HCT116 (cell line): ENCODE data around the gene KLHDC10. TPM values are rescaled to one million over a fixed set of nuclear protein-coding genes. Genes with fewer than 3 reads are reported as not detected.

Source experiments
- ATAC-seq: fragments of 200-7000 bp; cut with Tn5 transposase; 2 replicates; pipeline ENCODE4 v1.9.1; 2020; ENCODE audit warnings: mild to moderate bottlenecking, moderate library complexity
- BruUV-seq: library from RNA; stranded (reverse); fragments of 400-500 nt; replicated peaks from 2 replicates; lab custom pipeline; 2021; lab: Mats Ljungman, UMichigan
- CTCF ChIA-PET: fragments of 300-600 bp; sonication (Branson Sonifier 250); formaldehyde crosslinking; loops from one replicate; lab custom pipeline; 2021; ENCODE audit warnings: antibody characterized with exemption; lab: Charles Lee
- POLR2A ChIA-PET: fragments of 300-600, 350-600 bp; sonication (Branson Sonifier 250); formaldehyde crosslinking; loops from one replicate; lab custom pipeline; 2021; ENCODE audit warnings: antibody characterized with exemption; lab: Charles Lee
- RAD21 ChIA-PET, 2 experiments: fragments of 300-600 bp; sonication (Branson Sonifier 250); formaldehyde crosslinking; loops; one replicate each; lab custom pipeline; 2023; ENCODE audit warnings: low total read pairs in 2 of 2; ENCODE audit not compliant: uncharacterized antibody in 2 of 2, unreplicated experiment in 2 of 2, low non-redundant PET in 1 of 2; lab: Charles Lee
- DNase-seq: peaks from one replicate; pipeline ENCODE4 v3.0.0-alpha.2; 2010; ENCODE audit warnings: low read depth, low spot score
- H2AFZ ChIP-seq: fragments of 200-600 bp; shearing (Covaris generic), sonication (generic); 2 replicates; pipeline ENCODE4 v1.6.1; 2017; ENCODE audit warnings: low read depth, mixed run types, mixed read lengths, antibody characterized with exemption, low read length; ENCODE audit not compliant: poor library complexity, severe bottlenecking
- H3K27ac ChIP-seq: 2 replicates; pipeline ENCODE4 v1.5.1; 2012; ENCODE audit warnings: low read depth, low read length
- H3K27me3 ChIP-seq: fragments of 200-600 bp; sonication (generic); 2 replicates; pipeline ENCODE4 v1.6.1; 2016; ENCODE audit warnings: mixed run types, low read length, mixed read lengths; ENCODE audit not compliant: insufficient read depth
- H3K36me3 ChIP-seq, 2 experiments: fragments of 200-500 bp in 1 of 2; fragments of 200-600 bp in 1 of 2; sonication (Bioruptor generic) in 1 of 2; sonication (generic) in 1 of 2; 2 replicates each; pipeline versions ENCODE4 v1.5.1 to v1.6.1; 2014 to 2016; ENCODE audit warnings: low read length in 2 of 2, inconsistent platforms in 1 of 2, mixed read lengths in 1 of 2, mixed run types in 1 of 2; ENCODE audit not compliant: insufficient read depth in 2 of 2, control insufficient read depth in 1 of 2
- H3K4me1 ChIP-seq, 2 experiments: fragments of 200-600 bp in 1 of 2; sonication (generic) in 1 of 2; 2 replicates each; pipeline versions ENCODE4 v1.5.1 to v1.6.1; 2012 to 2017; ENCODE audit warnings: low read length in 2 of 2, inconsistent platforms in 1 of 2, mild to moderate bottlenecking in 1 of 2, mixed read lengths in 1 of 2, mixed run types in 1 of 2, moderate library complexity in 1 of 2; ENCODE audit not compliant: insufficient read depth in 2 of 2, control insufficient read depth in 1 of 2
- H3K4me2 ChIP-seq: fragments of 200-600 bp; sonication (generic); 2 replicates; pipeline ENCODE4 v1.6.1; 2017; ENCODE audit warnings: mixed run types, low read length, mixed read lengths
- H3K4me3 ChIP-seq, 2 experiments: fragments of 200-600 bp in 1 of 2; sonication (generic) in 1 of 2; replicated peaks in 1 of 2; 2 replicates each; pipeline ENCODE4 v1.5.1; 2011 to 2016; ENCODE audit warnings: low read length in 2 of 2, control low read depth in 1 of 2, low read depth in 1 of 2, mild to moderate bottlenecking in 1 of 2, mixed read lengths in 1 of 2, mixed run types in 1 of 2
- H3K79me2 ChIP-seq: fragments of 200-600 bp; sonication (generic); 2 replicates; pipeline ENCODE4 v1.6.1; 2017; ENCODE audit warnings: mild to moderate bottlenecking, mixed run types, low read length, moderate library complexity, mixed read lengths; ENCODE audit not compliant: insufficient read depth
- H3K9ac ChIP-seq: fragments of 200-600 bp; sonication (generic); 2 replicates; pipeline ENCODE4 v1.6.1; 2016; ENCODE audit warnings: low read length, mixed read lengths
- H3K9me2 ChIP-seq: fragments of 200-600 bp; sonication (generic), shearing (Covaris generic); 2 replicates; pipeline ENCODE4 v1.6.1; 2017; ENCODE audit warnings: mixed run types, mild to moderate bottlenecking, moderate library complexity; ENCODE audit not compliant: insufficient read depth
- H3K9me3 ChIP-seq, 2 experiments: fragments of 200-500 bp in 1 of 2; fragments of 200-600 bp in 1 of 2; sonication (Bioruptor generic) in 1 of 2; sonication (generic) in 1 of 2; 2 replicates each; pipeline ENCODE4 v1.6.1; 2014 to 2017; ENCODE audit warnings: low read length in 2 of 2, mixed read lengths in 2 of 2, inconsistent platforms in 1 of 2, low read depth in 1 of 2, mild to moderate bottlenecking in 1 of 2, mixed run types in 1 of 2, moderate library complexity in 1 of 2; ENCODE audit not compliant: control insufficient read depth in 1 of 2, insufficient read depth in 1 of 2
- H4K20me1 ChIP-seq: fragments of 200-600 bp; sonication (generic), shearing (Covaris generic); 2 replicates; pipeline ENCODE4 v1.6.1; 2017; ENCODE audit warnings: mixed run types, mild to moderate bottlenecking, moderate library complexity; ENCODE audit not compliant: insufficient read depth
- CBX3 ChIP-seq: IDR thresholded peaks from 2 replicates; pipeline ENCODE4 v1.6.1; 2012; ENCODE audit warnings: low read depth
- CEBPB ChIP-seq: IDR thresholded peaks from 2 replicates; pipeline ENCODE4 v1.6.1; 2012; ENCODE audit warnings: low read depth
- ELF1 ChIP-seq: IDR thresholded peaks from 2 replicates; pipeline ENCODE4 v1.6.1; 2012; ENCODE audit warnings: low read depth, borderline replicate concordance
- EZH2 ChIP-seq: fragments of 200-600 bp; sonication (generic); IDR thresholded peaks from 2 replicates; pipeline ENCODE4 v1.6.1; 2017; ENCODE audit warnings: antibody characterized with exemption, mixed run types
- EZH2phosphoT487 ChIP-seq: fragments of 200-600 bp; IDR thresholded peaks from 2 replicates; pipeline ENCODE4 v1.6.1; 2018; ENCODE audit warnings: antibody characterized with exemption, borderline replicate concordance
- FOSL1 ChIP-seq: IDR thresholded peaks from 2 replicates; pipeline ENCODE4 v1.6.1; 2012; ENCODE audit warnings: low read depth
- JUND ChIP-seq: IDR thresholded peaks from 2 replicates; pipeline ENCODE4 v1.6.1; 2012
- SRF ChIP-seq: IDR thresholded peaks from 2 replicates; pipeline ENCODE4 v1.6.1; 2012; ENCODE audit warnings: low read depth
- TCF7L2 ChIP-seq: IDR thresholded peaks from 2 replicates; pipeline ENCODE4 v1.7.0; 2011; ENCODE audit warnings: borderline replicate concordance, inconsistent platforms; ENCODE audit not compliant: insufficient read depth, insufficient read length; ENCODE audit errors: extremely low read depth
- YY1 ChIP-seq: IDR thresholded peaks from 2 replicates; pipeline ENCODE4 v1.6.1; 2011; ENCODE audit warnings: low read length, low read depth, moderate library complexity, mild to moderate bottlenecking; ENCODE audit not compliant: insufficient replicate concordance; ENCODE audit errors: extremely low read depth
- ZBTB33 ChIP-seq: IDR thresholded peaks from 2 replicates; pipeline ENCODE4 v1.6.1; 2011; ENCODE audit warnings: mild to moderate bottlenecking, low read length, moderate library complexity; ENCODE audit not compliant: insufficient replicate concordance; ENCODE audit errors: extremely low read depth
- ZFX ChIP-seq: fragments of 450-650 bp; IDR thresholded peaks from 2 replicates; pipeline ENCODE4 v1.6.1; 2017
- intact Hi-C: fragments of 100-400 bp; cut with micrococcal nuclease; formaldehyde crosslinking; loops from 2 replicates; pipeline ENCODE4 v1.10.0; 2022
- total RNA-seq: library from RNA; stranded (reverse); gene quantifications from one replicate; pipeline ENCODE4 v1.2.1, GENCODE V29; 2021; ENCODE audit not compliant: unreplicated experiment
- TF ChIP-seq, protein P1 (sequence below): IDR thresholded peaks from 2 replicates; pipeline ENCODE4 v1.6.1; 2012
- TF ChIP-seq, protein P2 (sequence below): IDR thresholded peaks from 2 replicates; pipeline ENCODE4 v1.6.1; 2012; ENCODE audit warnings: low read depth

The KLHDC10 gene
- total RNA-seq, 1 experiment from 2014 or later = 25.8 TPM

DNA sequence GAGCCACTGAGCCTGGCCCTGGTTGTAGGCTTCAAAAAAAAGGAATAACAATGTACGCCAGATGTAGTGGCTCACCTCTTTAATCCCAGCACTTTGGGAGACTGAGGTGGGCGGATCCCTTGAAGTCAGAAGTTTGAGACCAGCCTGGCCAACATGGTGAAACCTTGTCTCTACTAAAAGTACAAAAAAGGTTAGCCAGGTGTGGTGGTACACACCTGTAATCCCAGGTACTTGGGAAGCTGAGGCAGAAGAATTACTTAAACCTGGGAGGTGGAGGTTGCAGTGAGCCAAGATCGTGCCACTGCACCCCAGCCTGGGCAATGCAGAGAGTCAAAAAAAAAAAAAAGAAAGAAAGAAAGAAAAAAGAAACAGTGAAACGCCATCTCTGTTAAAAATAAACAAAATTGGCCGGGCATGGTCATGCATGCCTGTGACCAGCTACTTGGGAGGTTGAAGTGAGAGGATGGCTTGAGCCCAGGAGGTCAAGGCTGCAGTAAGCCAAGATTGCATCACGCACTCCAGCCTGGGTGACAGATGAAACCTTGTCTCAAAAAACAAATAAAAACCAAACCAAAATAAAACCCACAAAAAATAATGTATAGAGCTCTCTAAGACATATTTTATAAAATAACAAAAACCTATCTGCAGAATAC lies 4.7 kb upstream of the KLHDC10 start:
- peaks cover 4 to 10% of the 10 kb centered on the region in 2 experiments for H3K4me1 ChIP-seq
- no peak overlapping the region for H2AFZ ChIP-seq
- no peak overlapping the region for H3K4me3 ChIP-seq
- ChIA-PET POLR2A (no interaction called here), CTCF (no interaction called here), RAD21 (no interaction called here)
- H3K4me2 ChIP-seq = no peak overlapping the region
- H3K27me3 ChIP-seq = no peaks in the 10 kb centered on the region
- H3K9ac ChIP-seq = no peak overlapping the region
- H3K9me3 ChIP-seq = no peaks in the 10 kb centered on the region
- TF ChIP-seq ZFX (no peak), CBX3 (no peak), ELF1 (no peak), EZH2phosphoT487 (no peak), ZBTB33 (no peak), YY1 (no peak), FOSL1 (no peak), CEBPB (no peak), TCF7L2 (no peak), SRF (no peak), EZH2 (no peak), JUND (no peak)
- TF ChIP-seq, protein P1, sequence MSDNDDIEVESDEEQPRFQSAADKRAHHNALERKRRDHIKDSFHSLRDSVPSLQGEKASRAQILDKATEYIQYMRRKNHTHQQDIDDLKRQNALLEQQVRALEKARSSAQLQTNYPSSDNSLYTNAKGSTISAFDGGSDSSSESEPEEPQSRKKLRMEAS = no peak
- TF ChIP-seq, protein P2, sequence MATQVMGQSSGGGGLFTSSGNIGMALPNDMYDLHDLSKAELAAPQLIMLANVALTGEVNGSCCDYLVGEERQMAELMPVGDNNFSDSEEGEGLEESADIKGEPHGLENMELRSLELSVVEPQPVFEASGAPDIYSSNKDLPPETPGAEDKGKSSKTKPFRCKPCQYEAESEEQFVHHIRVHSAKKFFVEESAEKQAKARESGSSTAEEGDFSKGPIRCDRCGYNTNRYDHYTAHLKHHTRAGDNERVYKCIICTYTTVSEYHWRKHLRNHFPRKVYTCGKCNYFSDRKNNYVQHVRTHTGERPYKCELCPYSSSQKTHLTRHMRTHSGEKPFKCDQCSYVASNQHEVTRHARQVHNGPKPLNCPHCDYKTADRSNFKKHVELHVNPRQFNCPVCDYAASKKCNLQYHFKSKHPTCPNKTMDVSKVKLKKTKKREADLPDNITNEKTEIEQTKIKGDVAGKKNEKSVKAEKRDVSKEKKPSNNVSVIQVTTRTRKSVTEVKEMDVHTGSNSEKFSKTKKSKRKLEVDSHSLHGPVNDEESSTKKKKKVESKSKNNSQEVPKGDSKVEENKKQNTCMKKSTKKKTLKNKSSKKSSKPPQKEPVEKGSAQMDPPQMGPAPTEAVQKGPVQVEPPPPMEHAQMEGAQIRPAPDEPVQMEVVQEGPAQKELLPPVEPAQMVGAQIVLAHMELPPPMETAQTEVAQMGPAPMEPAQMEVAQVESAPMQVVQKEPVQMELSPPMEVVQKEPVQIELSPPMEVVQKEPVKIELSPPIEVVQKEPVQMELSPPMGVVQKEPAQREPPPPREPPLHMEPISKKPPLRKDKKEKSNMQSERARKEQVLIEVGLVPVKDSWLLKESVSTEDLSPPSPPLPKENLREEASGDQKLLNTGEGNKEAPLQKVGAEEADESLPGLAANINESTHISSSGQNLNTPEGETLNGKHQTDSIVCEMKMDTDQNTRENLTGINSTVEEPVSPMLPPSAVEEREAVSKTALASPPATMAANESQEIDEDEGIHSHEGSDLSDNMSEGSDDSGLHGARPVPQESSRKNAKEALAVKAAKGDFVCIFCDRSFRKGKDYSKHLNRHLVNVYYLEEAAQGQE = no peak
- no peak for DNase-seq
- intact Hi-C loops = no loop called here
- no peaks in the 10 kb centered on the region for H3K9me2 ChIP-seq
- H4K20me1 ChIP-seq = no peaks in the 10 kb centered on the region
- H3K27ac ChIP-seq = no peak overlapping the region
- H3K36me3 ChIP-seq = no peaks in the 10 kb centered on the region
- peaks cover under 1% of the 10 kb centered on the region; the same call in 1 of the 2 replicates for H3K79me2 ChIP-seq
- ATAC-seq = no peak
- no TSS peak for BruUV-seq
